ENCODE results near the gene ALDH1L2. TPM values are rescaled to one million over a fixed set of nuclear protein-coding genes. Genes with fewer than 3 reads are reported as not detected.

ALDH1L2 gene
- total RNA-seq, 4 donors from 2014 or later, result 0.95 to 4.0 (median 1.7) TPM

DNA sequence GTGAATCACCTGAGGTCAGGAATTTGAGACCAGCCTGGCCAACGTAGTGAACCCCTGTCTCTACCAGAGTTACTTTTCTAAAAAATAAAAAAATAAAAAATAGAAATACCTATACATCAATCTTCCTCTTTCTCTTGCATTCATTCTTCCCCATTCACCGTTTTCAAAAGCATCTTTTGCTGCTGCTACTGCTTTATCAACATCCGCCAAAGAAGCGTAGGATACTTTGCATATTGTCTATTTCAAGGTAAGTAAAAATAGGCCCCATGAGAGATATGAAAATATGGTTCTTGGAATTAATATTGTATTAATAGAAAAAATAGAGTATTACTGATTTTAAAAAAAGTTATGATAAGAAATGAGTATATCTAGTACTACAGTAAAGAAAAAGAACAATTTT, 32.3 kb downstream of the ALDH1L2 start:
- Histone ChIP-seq H3K4me3 (no peak overlapping the region), H3K27ac (no peak overlapping the region), H3K9me3 (no peaks in the 10 kb centered on the region), H3K36me3 (no peaks in the 10 kb centered on the region), H3K27me3 (no peaks in the 10 kb centered on the region), H3K4me1 (no peaks in the 10 kb centered on the region)
- intact Hi-C loops (cut with DNase I; ENCODE audit: low total_unique reads), result loop anchor here (2.0 kb wide), 1 partner anchor 669 kb away; no protein-coding TSS in a partner anchor
- ATAC-seq (no peak), DNase-seq (no peak)
- no peak for TF ChIP-seq POLR2A (IDR thresholded peaks at IDR 0.05)
- TF ChIP-seq, protein P1, sequence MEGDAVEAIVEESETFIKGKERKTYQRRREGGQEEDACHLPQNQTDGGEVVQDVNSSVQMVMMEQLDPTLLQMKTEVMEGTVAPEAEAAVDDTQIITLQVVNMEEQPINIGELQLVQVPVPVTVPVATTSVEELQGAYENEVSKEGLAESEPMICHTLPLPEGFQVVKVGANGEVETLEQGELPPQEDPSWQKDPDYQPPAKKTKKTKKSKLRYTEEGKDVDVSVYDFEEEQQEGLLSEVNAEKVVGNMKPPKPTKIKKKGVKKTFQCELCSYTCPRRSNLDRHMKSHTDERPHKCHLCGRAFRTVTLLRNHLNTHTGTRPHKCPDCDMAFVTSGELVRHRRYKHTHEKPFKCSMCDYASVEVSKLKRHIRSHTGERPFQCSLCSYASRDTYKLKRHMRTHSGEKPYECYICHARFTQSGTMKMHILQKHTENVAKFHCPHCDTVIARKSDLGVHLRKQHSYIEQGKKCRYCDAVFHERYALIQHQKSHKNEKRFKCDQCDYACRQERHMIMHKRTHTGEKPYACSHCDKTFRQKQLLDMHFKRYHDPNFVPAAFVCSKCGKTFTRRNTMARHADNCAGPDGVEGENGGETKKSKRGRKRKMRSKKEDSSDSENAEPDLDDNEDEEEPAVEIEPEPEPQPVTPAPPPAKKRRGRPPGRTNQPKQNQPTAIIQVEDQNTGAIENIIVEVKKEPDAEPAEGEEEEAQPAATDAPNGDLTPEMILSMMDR (IDR thresholded peaks at IDR 0.05 in 4 of 5, conservative IDR thresholded peaks at IDR 0.05 in 1 of 5), result no peak
- in situ Hi-C loops (cut with MboI; ENCODE audit: low sequenced_read_pairs in 4 of 4), result loop anchor here (5.0 to 25.0 kb wide), 4 partner anchors 665 to 857 kb away; partner anchors contain the start of gene TXNRD1 (in 3 of the 4)

DNA sequence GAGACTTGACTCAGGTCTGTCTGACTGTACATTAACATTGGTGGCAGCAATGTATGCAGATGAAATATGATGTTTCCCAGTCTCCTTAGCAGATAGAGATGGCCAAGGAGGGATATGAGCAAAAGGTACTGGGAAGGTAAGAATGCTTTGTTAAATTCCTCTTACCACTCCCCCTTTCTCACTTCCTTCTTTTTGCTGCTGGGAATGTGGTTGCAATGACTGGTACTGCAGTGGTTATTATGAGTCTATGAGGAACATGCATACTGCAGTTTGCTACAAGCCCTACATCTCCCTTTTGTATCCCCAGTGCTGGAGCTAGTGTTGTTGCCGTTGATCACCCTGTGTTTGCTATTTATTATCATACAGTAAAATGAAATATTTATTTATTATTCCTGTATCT, 35.9 kb downstream of the ALDH1L2 start:
- in situ Hi-C loops (cut with MboI; ENCODE audit: low sequenced_read_pairs in 4 of 4) (loop anchor here in 1 of 4 donors (25.0 kb wide), 1 partner anchor 661 kb away; no protein-coding TSS in a partner anchor), intact Hi-C loops (cut with DNase I; ENCODE audit: low total_unique reads) (no loop called here)

DNA sequence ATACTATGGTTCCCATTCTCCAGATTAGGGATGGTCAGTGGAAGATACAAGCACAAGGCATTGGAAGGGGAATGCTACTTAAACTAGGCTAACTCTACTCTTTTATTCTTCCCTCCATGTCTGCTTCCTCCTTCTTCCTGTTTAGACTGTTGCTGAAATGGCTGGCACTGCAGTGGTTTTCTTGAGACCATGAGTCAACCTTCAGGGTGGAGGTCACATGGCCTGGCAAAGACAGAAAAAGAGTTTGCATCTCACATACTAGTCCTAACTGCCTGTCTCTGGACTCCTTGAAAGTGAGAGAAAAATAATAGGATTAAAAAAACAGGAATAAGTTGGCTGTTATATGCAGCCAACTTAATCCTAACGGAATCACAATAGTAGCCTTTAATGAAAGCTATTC, 37.0 kb downstream of the ALDH1L2 start:
- intact Hi-C loops (cut with DNase I; ENCODE audit: low total_unique reads), result no loop called here
- no peaks in the 10 kb centered on the region for H3K4me1 ChIP-seq
- DNase-seq (no peak), ATAC-seq (no peak)
- in situ Hi-C loops (cut with MboI; ENCODE audit: low sequenced_read_pairs in 4 of 4), result loop anchor here in 1 of 4 donors (25.0 kb wide), 1 partner anchor 660 kb away; no protein-coding TSS in a partner anchor
- no peaks in the 10 kb centered on the region for H3K9me3 ChIP-seq
- H3K27ac ChIP-seq, result no peak overlapping the region
- no peak overlapping the region for H3K4me3 ChIP-seq
- no peaks in the 10 kb centered on the region for H3K36me3 ChIP-seq
- H3K27me3 ChIP-seq, result no peaks in the 10 kb centered on the region
- TF ChIP-seq, protein P1 (IDR thresholded peaks at IDR 0.05 in 4 of 5, conservative IDR thresholded peaks at IDR 0.05 in 1 of 5), result no peak
- no peak for TF ChIP-seq POLR2A (IDR thresholded peaks at IDR 0.05)

More for the DNA sequence above, 35.9 kb downstream of the ALDH1L2 start:
- Histone ChIP-seq H3K27me3 (no peaks in the 10 kb centered on the region), H3K9me3 (no peaks in the 10 kb centered on the region), H3K36me3 (no peaks in the 10 kb centered on the region), H3K4me1 (no peaks in the 10 kb centered on the region), H3K27ac (no peak overlapping the region), H3K4me3 (no peak overlapping the region)
- ATAC-seq (no peak), DNase-seq (no peak)
- TF ChIP-seq, protein P1 (IDR thresholded peaks at IDR 0.05 in 4 of 5, conservative IDR thresholded peaks at IDR 0.05 in 1 of 5), result no peak
- no peak for TF ChIP-seq POLR2A (IDR thresholded peaks at IDR 0.05)

DNA sequence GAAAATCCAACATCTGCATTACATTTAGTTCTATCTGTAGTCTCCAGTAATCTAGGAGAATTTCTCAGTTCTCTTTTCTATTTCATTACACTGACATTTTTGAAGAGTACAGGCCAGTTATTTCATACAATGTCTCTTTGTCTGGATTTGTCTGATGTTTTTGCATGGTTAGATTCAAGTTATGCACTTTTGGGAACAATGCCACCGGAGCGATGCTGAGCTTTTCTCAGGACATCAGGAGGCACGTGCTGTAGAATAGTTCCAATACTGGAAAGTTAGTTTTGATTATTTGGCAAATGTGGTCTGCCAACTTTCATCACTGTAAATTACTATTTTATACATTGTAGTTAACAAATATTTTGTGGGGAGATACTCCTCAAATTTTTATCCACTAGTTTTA, 43.1 kb downstream of the ALDH1L2 start:
- Histone ChIP-seq H3K27ac (no peak overlapping the region), H3K36me3 (no peaks in the 10 kb centered on the region), H3K4me1 (no peaks in the 10 kb centered on the region), H3K4me3 (no peak overlapping the region), H3K9me3 (no peaks in the 10 kb centered on the region), H3K27me3 (no peaks in the 10 kb centered on the region)
- ATAC-seq (no peak), DNase-seq (no peak)
- intact Hi-C loops (cut with DNase I; ENCODE audit: low total_unique reads), result no loop called here
- TF ChIP-seq, protein P1 (IDR thresholded peaks at IDR 0.05 in 4 of 5, conservative IDR thresholded peaks at IDR 0.05 in 1 of 5), result no peak
- TF ChIP-seq POLR2A (IDR thresholded peaks at IDR 0.05), result no peak
- in situ Hi-C loops (cut with MboI; ENCODE audit: low sequenced_read_pairs in 4 of 4), result loop anchor here in 1 of 4 donors (25.0 kb wide), 1 partner anchor 654 kb away; no protein-coding TSS in a partner anchor

DNA sequence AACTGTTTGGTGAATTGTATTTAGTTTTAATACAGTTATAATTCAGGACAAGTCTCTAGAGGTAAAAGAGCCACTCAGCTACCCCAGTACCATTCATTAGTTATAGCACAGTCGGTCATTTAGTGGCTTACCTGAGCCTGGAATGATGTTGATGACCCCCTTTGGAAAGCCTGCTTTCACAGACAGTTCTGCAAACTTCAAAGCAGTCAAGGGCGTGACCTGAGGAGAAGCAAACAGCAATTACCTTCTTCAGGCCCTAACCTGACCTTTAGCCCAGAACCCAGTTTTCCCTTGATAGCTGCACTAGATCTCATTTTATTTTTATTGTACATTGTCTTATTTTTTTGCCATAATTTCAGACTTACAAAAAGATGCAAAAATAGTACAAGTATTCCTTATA, 43.8 kb downstream of the ALDH1L2 start:
- Histone ChIP-seq H3K27ac (no peak overlapping the region), H3K27me3 (no peaks in the 10 kb centered on the region), H3K4me1 (no peaks in the 10 kb centered on the region), H3K36me3 (no peaks in the 10 kb centered on the region), H3K9me3 (no peaks in the 10 kb centered on the region), H3K4me3 (no peak overlapping the region)
- DNase-seq, result no peak
- intact Hi-C loops (cut with DNase I; ENCODE audit: low total_unique reads), result no loop called here
- ATAC-seq, result no peak
- in situ Hi-C loops (cut with MboI; ENCODE audit: low sequenced_read_pairs in 4 of 4), result loop anchor here in 1 of 4 donors (25.0 kb wide), 1 partner anchor 653 kb away; no protein-coding TSS in a partner anchor
- TF ChIP-seq, protein P1 (IDR thresholded peaks at IDR 0.05 in 4 of 5, conservative IDR thresholded peaks at IDR 0.05 in 1 of 5), result no peak
- no peak for TF ChIP-seq POLR2A (IDR thresholded peaks at IDR 0.05)

Data from gastrocnemius medialis (tissue), 4 donors.